Activated T-cell treated with anti-CD3 and anti-CD28 coated beads for 4 hours (primary cell): ENCODE measurements around the gene PHIP.
"Not testable (repeated sequence)": the region's sequence is repeated elsewhere in the genome, so short reads cannot be mapped to it uniquely, and the experiment has no call there.

Source experiments
- DNase-seq: peaks from one replicate; pipeline ENCODE4 v3.0.0-alpha.2; 2020

PHIP gene

GRCh38 chr6:78911218-78911940 lies 166.7 kb downstream of the PHIP start:
- no peak for DNase-seq

- no peak for DNase-seq
Observed at GRCh38 chr6:78910591-78911171, 167.4 kb downstream of the PHIP start.

DNA sequence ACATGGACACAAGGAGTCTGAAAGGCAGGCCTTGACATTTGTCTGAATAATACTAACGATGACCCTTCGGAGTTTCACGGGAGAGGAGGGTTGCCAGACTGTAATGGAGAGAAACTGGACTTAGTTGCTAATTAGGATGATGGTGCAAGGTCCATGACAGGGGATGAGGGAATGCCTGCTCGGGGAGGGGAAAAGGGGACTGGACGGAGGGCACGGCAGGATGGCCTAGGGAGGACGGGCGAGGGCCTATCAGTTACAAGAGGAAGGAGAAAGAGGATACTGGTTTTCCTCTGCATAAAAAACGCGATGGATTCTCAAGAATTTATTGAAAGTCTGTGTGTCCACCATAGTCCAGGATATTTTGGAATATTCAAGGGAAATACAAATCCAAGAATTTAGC lies 168.0 kb downstream of the PHIP start:
- DNase-seq: no peak

DNA sequence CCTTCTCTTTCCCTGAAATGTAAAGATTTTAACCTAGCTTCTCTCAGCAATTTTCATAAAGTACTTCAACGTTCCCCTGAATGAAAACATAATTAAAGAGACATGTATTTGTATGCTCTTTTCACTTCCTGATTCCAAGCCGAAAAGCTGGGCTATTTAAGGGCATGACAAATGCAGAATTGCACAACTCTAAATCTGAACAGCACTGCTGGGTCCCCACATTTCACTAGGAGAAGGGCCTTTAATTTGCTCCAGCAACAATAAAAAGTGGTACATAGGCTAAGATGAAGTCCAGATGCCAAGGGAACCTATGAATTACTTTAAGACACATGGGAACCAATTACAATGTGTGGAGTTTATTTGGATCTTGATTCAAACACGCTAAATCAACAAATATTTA lies 168.7 kb downstream of the PHIP start:
- no peak for DNase-seq

DNA sequence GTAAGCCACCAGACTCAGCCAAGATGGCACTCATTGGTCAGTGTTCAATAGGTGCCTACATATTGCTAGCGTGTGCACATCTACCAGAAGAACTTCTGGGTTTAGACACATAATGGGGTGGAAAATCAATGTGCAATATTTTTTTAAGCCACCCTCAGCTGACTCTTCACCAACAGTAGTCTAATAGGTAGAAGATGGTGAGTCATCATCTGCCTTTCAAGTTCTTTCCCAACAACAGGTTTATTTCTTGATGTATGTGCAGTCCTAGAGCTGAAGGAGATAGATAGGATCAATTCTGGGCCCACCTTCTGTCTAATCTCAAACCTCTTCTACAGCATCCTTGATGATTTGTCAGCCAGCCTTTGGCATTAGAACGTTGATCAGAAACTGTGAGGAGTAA lies 169.4 kb downstream of the PHIP start:
- DNase-seq: no peak

DNA sequence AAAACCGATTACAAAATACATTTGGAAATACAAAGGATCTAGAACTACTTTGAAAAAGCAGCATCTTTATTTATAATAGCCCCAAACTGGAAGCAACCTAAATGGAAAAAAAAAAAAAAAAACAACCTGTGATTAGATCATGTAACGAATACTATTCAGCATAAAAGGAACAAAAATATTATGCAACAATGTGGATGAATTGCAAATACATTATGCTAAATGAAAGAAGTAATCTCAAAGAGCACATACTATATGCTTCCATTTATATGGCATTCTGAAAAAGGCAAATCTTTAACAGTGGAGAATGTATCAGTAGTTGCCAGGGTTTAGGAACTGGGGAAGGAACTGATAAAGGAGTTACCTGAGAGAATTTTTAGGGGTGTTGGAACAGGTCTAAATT lies 181.8 kb downstream of the PHIP start:
- DNase-seq: no peak

- not testable (repeated sequence) for DNase-seq
Observed at GRCh38 chr6:78889901-78890300, 188.2 kb downstream of the PHIP start.
